SKM-1 (cell line): ENCODE results near the gene HOXB2.

ENCODE experiments used
- DNase-seq: peaks from one replicate; lab custom pipeline; 2025; ENCODE audit not compliant: unreplicated experiment; lab: John Stamatoyannopoulos, UW

Gene HOXB2

GRCh38 chr17:48494335-48494734 is 50.6 kb downstream of the HOXB2 start:
- DNase-seq, result no peak
